ENCODE measurements around the gene PTPRQ. TPM values are rescaled to one million over a fixed set of nuclear protein-coding genes. Genes with fewer than 3 reads are reported as not detected.

PTPRQ gene
- total RNA-seq, 4 donors from 2014 or later: 8.8 to 23.1 (median 11.2) TPM

DNA sequence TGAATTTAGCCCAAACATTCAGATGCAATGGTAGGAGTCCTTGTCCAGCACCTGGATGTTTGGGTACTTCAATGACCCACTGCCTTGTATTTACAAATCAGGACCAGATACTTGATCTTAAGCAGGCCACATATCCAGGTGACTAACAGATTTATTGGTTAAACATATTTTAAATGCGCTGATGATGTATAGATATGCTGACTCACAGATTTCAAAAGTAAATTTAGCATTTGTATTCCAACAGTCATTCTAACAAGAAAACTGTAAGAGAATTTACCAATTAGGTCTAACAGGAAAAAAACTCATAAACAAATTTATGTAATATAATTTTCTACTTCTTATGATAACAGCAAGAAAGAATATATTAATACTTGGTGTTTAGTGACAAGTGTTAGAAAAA is 234.0 kb downstream of the PTPRQ start:
- TF ChIP-seq POLR2A (IDR thresholded peaks at IDR 0.05): no peak
- TF ChIP-seq, protein P1, sequence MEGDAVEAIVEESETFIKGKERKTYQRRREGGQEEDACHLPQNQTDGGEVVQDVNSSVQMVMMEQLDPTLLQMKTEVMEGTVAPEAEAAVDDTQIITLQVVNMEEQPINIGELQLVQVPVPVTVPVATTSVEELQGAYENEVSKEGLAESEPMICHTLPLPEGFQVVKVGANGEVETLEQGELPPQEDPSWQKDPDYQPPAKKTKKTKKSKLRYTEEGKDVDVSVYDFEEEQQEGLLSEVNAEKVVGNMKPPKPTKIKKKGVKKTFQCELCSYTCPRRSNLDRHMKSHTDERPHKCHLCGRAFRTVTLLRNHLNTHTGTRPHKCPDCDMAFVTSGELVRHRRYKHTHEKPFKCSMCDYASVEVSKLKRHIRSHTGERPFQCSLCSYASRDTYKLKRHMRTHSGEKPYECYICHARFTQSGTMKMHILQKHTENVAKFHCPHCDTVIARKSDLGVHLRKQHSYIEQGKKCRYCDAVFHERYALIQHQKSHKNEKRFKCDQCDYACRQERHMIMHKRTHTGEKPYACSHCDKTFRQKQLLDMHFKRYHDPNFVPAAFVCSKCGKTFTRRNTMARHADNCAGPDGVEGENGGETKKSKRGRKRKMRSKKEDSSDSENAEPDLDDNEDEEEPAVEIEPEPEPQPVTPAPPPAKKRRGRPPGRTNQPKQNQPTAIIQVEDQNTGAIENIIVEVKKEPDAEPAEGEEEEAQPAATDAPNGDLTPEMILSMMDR (IDR thresholded peaks at IDR 0.05): no peak
- no peak overlapping the region for H3K4me3 ChIP-seq (replicated peaks in 1 of 3)
- no peaks in the 10 kb centered on the region for H3K36me3 ChIP-seq
- no peak overlapping the region for H3K27ac ChIP-seq
- WGBS, 2 donors: 89 to 91% methylated on average over 1 of the region's 1 CpG
- no peak for DNase-seq
- no peaks in the 10 kb centered on the region for H3K4me1 ChIP-seq
- no peaks in the 10 kb centered on the region for H3K27me3 ChIP-seq
- intact Hi-C loops (cut with DNase I): no loop called here
- H3K9me3 ChIP-seq: no peaks in the 10 kb centered on the region

DNA sequence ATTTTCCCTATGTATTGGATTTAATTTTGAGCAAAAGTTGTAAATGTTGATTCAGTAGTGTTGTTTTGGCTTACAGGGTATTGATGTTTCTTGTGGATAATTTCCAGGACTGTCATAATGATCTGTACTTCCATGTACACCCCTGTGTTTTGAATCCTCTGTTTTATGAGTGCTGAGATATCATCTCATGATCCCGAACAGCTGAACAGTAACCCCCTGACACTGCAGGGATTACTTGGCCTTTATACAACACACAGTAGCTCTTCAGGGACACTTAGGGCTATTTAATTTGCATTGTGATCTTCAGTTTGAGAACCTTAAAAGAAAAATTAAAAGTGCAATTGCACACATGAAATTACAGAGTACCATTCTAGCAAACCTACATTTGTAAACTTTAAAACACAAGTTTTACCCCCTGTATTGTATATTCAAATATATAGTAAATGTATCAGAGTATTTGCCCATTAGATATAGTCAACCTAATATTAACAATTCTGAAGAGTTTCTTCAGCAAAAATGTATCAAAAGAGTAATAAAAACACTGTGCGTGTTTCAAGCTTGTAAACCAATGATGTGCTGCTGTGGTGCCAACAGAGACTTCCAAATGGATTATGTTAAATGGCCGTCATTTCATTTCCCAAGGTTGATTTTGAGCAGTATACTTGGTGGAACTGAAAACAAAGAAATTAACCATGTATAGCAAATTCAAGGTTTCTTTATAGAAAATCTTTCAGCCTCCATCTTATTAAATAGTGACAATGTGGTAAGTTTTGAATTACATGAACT is 235.5 kb downstream of the PTPRQ start:
- DNase-seq: no peak
- no peak for TF ChIP-seq POLR2A (IDR thresholded peaks at IDR 0.05)
- TF ChIP-seq, protein P1 (IDR thresholded peaks at IDR 0.05): no peak
- H3K36me3 ChIP-seq: no peaks in the 10 kb centered on the region
- H3K4me3 ChIP-seq (replicated peaks in 1 of 3): no peak overlapping the region
- no peaks in the 10 kb centered on the region for H3K27me3 ChIP-seq
- no peaks in the 10 kb centered on the region for H3K9me3 ChIP-seq
- 81 to 85% methylated on average over 3 of the region's 3 CpGs for WGBS, 2 donors
- no peaks in the 10 kb centered on the region for H3K4me1 ChIP-seq
- H3K27ac ChIP-seq: no peak overlapping the region
- intact Hi-C loops (cut with DNase I): no loop called here

DNA sequence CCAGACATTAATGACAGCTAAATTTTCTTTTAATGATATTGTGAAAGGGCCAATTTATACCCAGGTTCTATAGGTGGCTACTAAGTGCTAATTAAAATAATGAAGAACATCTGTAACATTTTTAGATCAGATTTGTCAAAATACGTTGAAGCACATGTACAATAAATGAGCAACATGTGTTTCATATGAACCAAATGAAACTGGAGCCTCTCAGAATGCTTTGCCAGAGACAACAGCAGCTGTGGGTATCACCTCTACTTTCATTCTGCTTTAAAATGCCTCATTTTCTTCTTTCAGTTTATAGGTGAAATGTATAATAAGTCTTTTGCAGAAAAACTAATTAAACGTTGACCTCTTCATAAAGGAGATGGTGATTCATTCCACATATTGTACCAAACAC is 237.3 kb downstream of the PTPRQ start:
- 89 to 96% methylated on average over 2 of the region's 2 CpGs for WGBS, 2 donors
- H3K27ac ChIP-seq: no peak overlapping the region

DNA sequence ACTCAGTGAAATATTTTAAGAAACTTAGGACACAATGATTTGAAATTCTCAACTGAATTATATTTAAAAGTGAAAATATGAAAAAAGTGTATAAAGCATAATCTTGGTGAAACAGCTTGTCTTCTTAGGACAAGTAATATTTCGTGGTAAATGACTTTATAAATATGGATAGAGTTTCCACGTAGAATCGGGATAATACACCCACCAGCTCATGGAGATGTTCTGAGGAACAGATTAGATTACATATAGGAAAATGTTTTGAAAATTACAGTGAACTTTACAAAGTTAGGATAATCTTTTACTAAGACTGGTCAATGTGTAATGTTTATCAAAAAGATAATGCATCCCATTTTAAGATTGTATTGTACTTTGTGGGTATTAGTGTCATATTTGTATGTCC is 237.8 kb downstream of the PTPRQ start:
- Histone ChIP-seq H3K27ac (no peak overlapping the region), H3K9me3 (no peaks in the 10 kb centered on the region), H3K4me1 (no peaks in the 10 kb centered on the region), H3K36me3 (no peaks in the 10 kb centered on the region), H3K4me3 (replicated peaks in 1 of 3) (no peak overlapping the region), H3K27me3 (no peaks in the 10 kb centered on the region)
- no peak for DNase-seq
- 90 to 93% methylated on average over 3 of the region's 3 CpGs for WGBS, 2 donors
- TF ChIP-seq POLR2A (IDR thresholded peaks at IDR 0.05): no peak
- TF ChIP-seq, protein P1 (IDR thresholded peaks at IDR 0.05): no peak
- intact Hi-C loops (cut with DNase I): no loop called here

More for the DNA sequence above, 237.3 kb downstream of the PTPRQ start:
- no peaks in the 10 kb centered on the region for H3K4me1 ChIP-seq
- H3K9me3 ChIP-seq: no peaks in the 10 kb centered on the region
- no peak overlapping the region for H3K4me3 ChIP-seq (replicated peaks in 1 of 3)
- intact Hi-C loops (cut with DNase I): no loop called here
- DNase-seq: no peak
- H3K36me3 ChIP-seq: no peaks in the 10 kb centered on the region
- no peak for TF ChIP-seq POLR2A (IDR thresholded peaks at IDR 0.05)
- TF ChIP-seq, protein P1 (IDR thresholded peaks at IDR 0.05): no peak
- no peaks in the 10 kb centered on the region for H3K27me3 ChIP-seq

DNA sequence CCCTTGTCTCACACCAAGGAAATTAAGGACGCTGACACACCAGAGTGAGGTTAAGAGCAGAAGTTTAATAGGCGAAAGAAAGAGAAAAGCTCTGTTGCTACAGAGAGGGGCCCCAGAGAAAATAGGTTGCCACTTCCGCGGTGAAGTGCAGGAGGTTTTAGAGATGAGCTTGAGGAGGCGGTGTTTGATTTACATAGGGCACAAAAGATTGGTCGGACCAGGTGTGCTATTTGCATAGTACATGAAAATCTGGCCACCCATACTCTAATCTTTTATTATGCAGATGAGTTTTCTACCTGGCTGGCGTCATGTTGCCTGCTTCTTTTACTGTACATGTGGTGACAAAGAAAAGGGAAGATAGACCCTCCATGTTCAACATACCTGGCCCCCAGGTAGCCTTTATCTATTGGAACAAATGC is 240.1 kb downstream of the PTPRQ start:
- Histone ChIP-seq H3K9me3 (no peaks in the 10 kb centered on the region), H3K36me3 (no peaks in the 10 kb centered on the region), H3K27me3 (no peaks in the 10 kb centered on the region), H3K4me3 (replicated peaks in 1 of 3) (no peak overlapping the region), H3K4me1 (no peaks in the 10 kb centered on the region), H3K27ac (no peak overlapping the region)
- WGBS, 2 donors: 32 to 40% methylated on average over 7 of the region's 7 CpGs
- intact Hi-C loops (cut with DNase I): no loop called here
- TF ChIP-seq POLR2A (IDR thresholded peaks at IDR 0.05): no peak
- TF ChIP-seq, protein P1 (IDR thresholded peaks at IDR 0.05): no peak
- DNase-seq: no peak
